HG02678 (cell line): ENCODE data around the gene TECR.
A peak's percentile ranks its signal among the peaks of the same experiment; 100 is the strongest.
"Not testable (repeated sequence)": the region's sequence is repeated elsewhere in the genome, so short reads cannot be mapped to it uniquely, and the experiment has no call there.

Experiments used
- ATAC-seq: cut with Tn5 transposase; IDR thresholded peaks from one replicate; pipeline ENCODE4 v1.9.1; 2021; ENCODE audit warnings: mild to moderate bottlenecking, moderate library complexity; ENCODE audit not compliant: unreplicated experiment

Gene TECR

GRCh38 chr19:14559916-14560775, 30.8 kb downstream of the TECR start:
- no peak for ATAC-seq

- no peak for ATAC-seq
Observed at GRCh38 chr19:14560776-14561108, 31.3 kb downstream of the TECR start.

GRCh38 chr19:14561249-14561648, 31.9 kb downstream of the TECR start:
- ATAC-seq = no peak

- ATAC-seq = no peak
Observed at GRCh38 chr19:14561847-14562351, 32.5 kb downstream of the TECR start.

GRCh38 chr19:14562660-14563589, 33.5 kb downstream of the TECR start:
- ATAC-seq = no peak

GRCh38 chr19:14563590-14563926, 34.2 kb downstream of the TECR start:
- no peak for ATAC-seq

- no peak for ATAC-seq
Observed at GRCh38 chr19:14563989-14564651, 34.7 kb downstream of the TECR start.

- ATAC-seq = not testable (repeated sequence)
Observed at GRCh38 chr19:14564652-14565297, 35.4 kb downstream of the TECR start.

GRCh38 chr19:14565298-14565679, 35.9 kb downstream of the TECR start:
- no peak for ATAC-seq

GRCh38 chr19:14565765-14566711, 36.6 kb downstream of the TECR start:
- no peak for ATAC-seq

- ATAC-seq = no peak
Observed at GRCh38 chr19:14566712-14567077, 37.3 kb downstream of the TECR start.

- ATAC-seq = no peak
Observed at GRCh38 chr19:14567079-14567478, 37.7 kb downstream of the TECR start.

- no peak for ATAC-seq
Observed at GRCh38 chr19:14570864-14571527, 41.6 kb downstream of the TECR start.

GRCh38 chr19:14571695-14572490, 42.5 kb downstream of the TECR start, which contains the start of gene NDUFB7:
NDUFB7 (minus strand) TSS chr19:14572066; CDS start chr19:14572000, 66 bp downstream.
- ATAC-seq = peak; percentile 89

GRCh38 chr19:14575428-14575980, 46.1 kb downstream of the TECR start:
- ATAC-seq = no peak

- ATAC-seq = no peak
Observed at GRCh38 chr19:14576363-14576762, 47.0 kb downstream of the TECR start.

GRCh38 chr19:14577264-14577663, 47.9 kb downstream of the TECR start:
- ATAC-seq = no peak

GRCh38 chr19:14577885-14578427, 48.6 kb downstream of the TECR start:
- ATAC-seq = peak; percentile 33
